Measurements from ENCODE around the gene HMGCS2.

DNA sequence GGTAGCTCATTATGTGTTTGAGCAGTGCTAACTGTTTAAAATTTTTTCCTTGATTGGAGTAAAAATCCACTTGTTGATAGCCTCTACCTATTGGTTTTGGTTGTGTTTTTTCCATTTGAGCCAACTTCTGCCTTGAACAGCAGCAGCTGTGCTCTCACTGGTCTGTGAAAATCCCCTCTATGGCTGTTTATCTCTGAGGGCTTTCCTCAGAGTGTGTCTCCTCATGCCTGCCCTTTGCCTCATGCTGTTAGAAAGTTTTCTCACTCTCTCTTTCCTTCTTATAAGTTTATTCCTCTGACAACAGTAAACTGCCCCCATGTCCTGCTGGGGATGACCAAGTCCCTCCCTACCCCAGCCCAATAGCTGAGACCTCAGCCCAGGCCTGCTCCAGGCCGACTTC is 28.5 kb upstream of the HMGCS2 start:
- TF ChIP-seq, protein P1, sequence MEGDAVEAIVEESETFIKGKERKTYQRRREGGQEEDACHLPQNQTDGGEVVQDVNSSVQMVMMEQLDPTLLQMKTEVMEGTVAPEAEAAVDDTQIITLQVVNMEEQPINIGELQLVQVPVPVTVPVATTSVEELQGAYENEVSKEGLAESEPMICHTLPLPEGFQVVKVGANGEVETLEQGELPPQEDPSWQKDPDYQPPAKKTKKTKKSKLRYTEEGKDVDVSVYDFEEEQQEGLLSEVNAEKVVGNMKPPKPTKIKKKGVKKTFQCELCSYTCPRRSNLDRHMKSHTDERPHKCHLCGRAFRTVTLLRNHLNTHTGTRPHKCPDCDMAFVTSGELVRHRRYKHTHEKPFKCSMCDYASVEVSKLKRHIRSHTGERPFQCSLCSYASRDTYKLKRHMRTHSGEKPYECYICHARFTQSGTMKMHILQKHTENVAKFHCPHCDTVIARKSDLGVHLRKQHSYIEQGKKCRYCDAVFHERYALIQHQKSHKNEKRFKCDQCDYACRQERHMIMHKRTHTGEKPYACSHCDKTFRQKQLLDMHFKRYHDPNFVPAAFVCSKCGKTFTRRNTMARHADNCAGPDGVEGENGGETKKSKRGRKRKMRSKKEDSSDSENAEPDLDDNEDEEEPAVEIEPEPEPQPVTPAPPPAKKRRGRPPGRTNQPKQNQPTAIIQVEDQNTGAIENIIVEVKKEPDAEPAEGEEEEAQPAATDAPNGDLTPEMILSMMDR (IDR thresholded peaks at IDR 0.05; ENCODE audit: borderline replicate concordance, extremely low read depth, low read length, poor library complexity, severe bottlenecking): no peak
- TF ChIP-seq EZH2 (IDR thresholded peaks at IDR 0.05; ENCODE audit: borderline replicate concordance, low read depth, low read length, severe bottlenecking): no peak
